Measurements from ENCODE around the gene CENPP.
A peak's percentile ranks its signal among the peaks of the same experiment; 100 is the strongest.

The CENPP gene

GRCh38 chr9:92608241-92608908, 282.6 kb downstream of the CENPP start:
- Histone ChIP-seq H3F3A (ENCODE audit: insufficient read depth, low read length) (no peaks in the 10 kb centered on the region), H3K4me1 (ENCODE audit: insufficient read depth, low read length, severe bottlenecking) (peaks cover 20% of the 10 kb centered on the region), H3K4me2 (ENCODE audit: low read length) (no peak overlapping the region), H3K9me3 (ENCODE audit: low read length) (0 out of 2 replicates have a peak, but pooled peaks cover 5% of the 10 kb centered on the region), H2AFZ (ENCODE audit: low read length) (no peak overlapping the region), H3K79me2 (ENCODE audit: insufficient read depth, low read length) (no peaks in the 10 kb centered on the region), H3K27ac (ENCODE audit: low read depth, low read length, poor library complexity, severe bottlenecking) (peak overlapping the region; percentile 81), H3K27me3 (ENCODE audit: insufficient read depth, low read length) (no peaks in the 10 kb centered on the region), H3K4me3 (ENCODE audit: low read depth, low read length, poor library complexity, severe bottlenecking) (no peak overlapping the region), H3K9ac (ENCODE audit: low read length) (no peak overlapping the region), H3K9me2 (ENCODE audit: low read depth, low read length) (no peaks in the 10 kb centered on the region), H4K20me1 (ENCODE audit: insufficient read depth, low read length) (no peaks in the 10 kb centered on the region), H3K36me3 (ENCODE audit: insufficient read depth, low read length) (peaks cover 38% of the 10 kb centered on the region; the same call in 1 of the 2 replicates)
- TF ChIP-seq CTCF (IDR thresholded peaks at IDR 0.05; ENCODE audit: low read length) (no peak), EZH2 (IDR thresholded peaks at IDR 0.05; ENCODE audit: borderline replicate concordance, low read length) (no peak)

GRCh38 chr9:92608909-92609445, 283.2 kb downstream of the CENPP start:
- H3K27me3 ChIP-seq (ENCODE audit: insufficient read depth, low read length): no peaks in the 10 kb centered on the region
- peak overlapping the region; percentile 81 for H3K27ac ChIP-seq (ENCODE audit: low read depth, low read length, poor library complexity, severe bottlenecking)
- H3K9me2 ChIP-seq (ENCODE audit: low read depth, low read length): no peaks in the 10 kb centered on the region
- TF ChIP-seq EZH2 (IDR thresholded peaks at IDR 0.05; ENCODE audit: borderline replicate concordance, low read length): no peak
- no peak for TF ChIP-seq CTCF (IDR thresholded peaks at IDR 0.05; ENCODE audit: low read length)
- peaks cover 20% of the 10 kb centered on the region for H3K4me1 ChIP-seq (ENCODE audit: insufficient read depth, low read length, severe bottlenecking)
- peak overlapping the region; percentile 29; the same call in 1 of the 2 replicates for H3K9ac ChIP-seq (ENCODE audit: low read length)
- peaks cover 44% of the 10 kb centered on the region for H3K36me3 ChIP-seq (ENCODE audit: insufficient read depth, low read length)
- H2AFZ ChIP-seq (ENCODE audit: low read length): no peak overlapping the region
- H4K20me1 ChIP-seq (ENCODE audit: insufficient read depth, low read length): no peaks in the 10 kb centered on the region
- no peak overlapping the region for H3K4me3 ChIP-seq (ENCODE audit: low read depth, low read length, poor library complexity, severe bottlenecking)
- H3K79me2 ChIP-seq (ENCODE audit: insufficient read depth, low read length): no peaks in the 10 kb centered on the region
- H3F3A ChIP-seq (ENCODE audit: insufficient read depth, low read length): no peaks in the 10 kb centered on the region
- no peak overlapping the region; the same call in 1 of the 2 replicates for H3K4me2 ChIP-seq (ENCODE audit: low read length)
- H3K9me3 ChIP-seq (ENCODE audit: low read length): 0 out of 2 replicates have a peak, but pooled peaks cover 5% of the 10 kb centered on the region

GRCh38 chr9:92610470-92611420, 285.0 kb downstream of the CENPP start:
- H2AFZ ChIP-seq (ENCODE audit: low read length): no peak overlapping the region
- H3K36me3 ChIP-seq (ENCODE audit: insufficient read depth, low read length): peaks cover 55% of the 10 kb centered on the region
- no peak overlapping the region for H3K4me2 ChIP-seq (ENCODE audit: low read length)
- H3K9me3 ChIP-seq (ENCODE audit: low read length): no peaks in the 10 kb centered on the region
- no peak for TF ChIP-seq CTCF (IDR thresholded peaks at IDR 0.05; ENCODE audit: low read length)
- TF ChIP-seq EZH2 (IDR thresholded peaks at IDR 0.05; ENCODE audit: borderline replicate concordance, low read length): no peak
- H3K4me1 ChIP-seq (ENCODE audit: insufficient read depth, low read length, severe bottlenecking): peaks cover 20% of the 10 kb centered on the region
- no peaks in the 10 kb centered on the region for H3K79me2 ChIP-seq (ENCODE audit: insufficient read depth, low read length)
- H4K20me1 ChIP-seq (ENCODE audit: insufficient read depth, low read length): no peaks in the 10 kb centered on the region
- no peak overlapping the region for H3K4me3 ChIP-seq (ENCODE audit: low read depth, low read length, poor library complexity, severe bottlenecking)
- H3K27ac ChIP-seq (ENCODE audit: low read depth, low read length, poor library complexity, severe bottlenecking): no peak overlapping the region
- H3F3A ChIP-seq (ENCODE audit: insufficient read depth, low read length): no peaks in the 10 kb centered on the region
- no peak overlapping the region for H3K9ac ChIP-seq (ENCODE audit: low read length)
- no peaks in the 10 kb centered on the region for H3K9me2 ChIP-seq (ENCODE audit: low read depth, low read length)
- H3K27me3 ChIP-seq (ENCODE audit: insufficient read depth, low read length): no peaks in the 10 kb centered on the region

All from OCI-LY1 (cell line).